ENCODE results near the gene GJC1. TPM values are rescaled to one million over a fixed set of nuclear protein-coding genes. Genes with fewer than 3 reads are reported as not detected.

Gene GJC1
- 24.4 to 34.2 TPM (median 32.2 TPM) in 5 replicates for total RNA-seq (2022; extraction: Qiagen RNA extraction)

DNA sequence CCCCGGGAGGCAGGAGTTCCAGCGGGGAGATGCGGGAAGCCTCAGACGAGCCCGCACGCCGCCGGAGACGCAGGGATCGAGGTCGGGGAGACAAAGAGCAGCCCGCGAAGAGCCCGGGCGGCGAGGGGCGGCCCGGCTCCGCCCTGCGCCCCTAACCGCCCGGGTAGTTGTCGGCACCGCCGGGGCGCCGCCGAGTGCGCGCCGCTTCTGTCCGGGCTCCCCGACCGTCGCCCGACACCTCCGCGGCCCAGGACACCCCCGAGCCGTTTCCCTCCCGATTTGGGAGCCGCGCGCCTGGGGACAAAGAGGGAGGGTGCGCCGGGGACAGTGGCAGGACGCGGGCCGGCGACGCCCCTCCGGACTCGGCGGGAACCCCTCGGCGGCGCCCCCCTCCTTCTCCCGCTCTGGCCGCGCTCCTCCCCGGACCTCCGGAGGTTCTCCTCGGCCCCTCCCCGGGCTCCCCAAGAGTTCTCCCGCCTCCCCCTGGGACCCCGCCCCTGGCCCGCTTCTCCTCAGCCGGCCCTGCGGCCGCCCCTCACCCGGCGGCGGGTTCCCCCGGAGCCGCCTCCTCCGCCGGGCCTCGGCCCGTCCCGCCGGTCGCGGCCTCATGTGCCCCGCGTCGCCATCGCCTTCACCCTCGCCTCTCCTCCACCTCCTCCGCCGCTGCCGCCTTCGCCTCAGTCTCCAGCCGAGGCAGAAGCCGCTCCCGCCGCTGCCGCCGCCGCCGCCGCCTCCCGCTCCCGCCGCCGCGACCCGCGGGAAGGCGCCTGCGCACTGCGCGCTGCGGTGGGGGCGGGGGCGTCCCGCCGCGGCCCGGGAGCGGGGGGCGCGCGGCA lies at the start of gene GJC1:
GJC1 (minus strand) TSS at position 765 of the 836 bp plus-strand sequence. CDS start 24,470 bp downstream, outside the sequence.

GRCh38 chr17:44847586-44847985 lies 17.5 kb upstream of the GJC1 start, which contains the start of gene HIGD1B:
TSS of gene HIGD1B (plus strand) at chr17:44847883. CDS start at chr17:44848153, 270 bp downstream.

DNA sequence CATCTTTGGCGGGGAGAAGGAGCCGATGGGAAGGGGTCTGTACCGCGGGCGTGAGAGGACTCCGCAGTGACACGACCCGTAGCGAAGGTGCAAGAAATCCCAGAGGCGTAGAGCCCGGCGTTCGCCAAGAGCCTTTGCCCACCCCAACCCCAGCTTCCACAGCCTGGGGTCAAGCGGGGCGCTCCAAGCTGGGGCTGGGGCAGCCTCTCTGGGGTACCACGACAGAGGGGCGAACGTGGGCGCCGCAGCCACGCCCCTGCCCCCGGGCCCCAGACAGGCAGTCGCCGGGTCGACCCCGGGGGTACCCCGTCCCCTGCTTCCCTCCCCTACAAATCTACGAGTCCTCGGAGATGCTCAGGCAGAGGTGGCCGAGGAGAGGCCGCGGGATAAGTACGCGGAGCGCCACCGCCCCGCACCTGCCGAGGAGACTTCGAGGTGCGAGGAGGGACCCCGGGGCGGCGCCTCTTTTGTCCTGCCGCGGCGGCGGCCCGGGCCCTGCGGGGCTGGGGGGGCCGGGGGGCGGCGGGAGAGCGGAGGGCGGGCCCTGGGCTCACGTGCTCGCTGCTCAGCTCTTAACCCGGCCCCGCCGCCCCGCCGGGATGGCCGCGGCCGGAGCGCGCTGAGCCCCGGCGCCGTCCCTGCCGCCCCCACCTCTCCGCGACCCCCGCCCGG lies 71.5 kb downstream of the GJC1 start, which contains the start of gene ADAM11:
ADAM11 (plus strand) TSS at position 575 of the 672 bp plus-strand sequence. CDS start 212 bp downstream, outside the sequence.

Other genes starting within 250 kb of the GJC1 start
- gene MEIOC, start 173.8 kb downstream of the GJC1 start, total RNA-seq (2022; extraction: Qiagen RNA extraction) = 1.7 to 3.8 TPM (median 2.8 TPM) in 5 replicates
- gene CCDC43, start 140.5 kb downstream of the GJC1 start, total RNA-seq (2022; extraction: Qiagen RNA extraction) = 31.1 to 35.8 TPM (median 33.1 TPM) in 5 replicates
- 17.9 to 24.5 TPM (median 23.0 TPM) in 5 replicates for gene DBF4B, start 121.6 kb downstream of the GJC1 start, total RNA-seq (2022; extraction: Qiagen RNA extraction)
- 1.2 to 2.2 TPM (median 1.9 TPM) in 5 replicates for gene ADAM11, start 71.3 kb downstream of the GJC1 start, total RNA-seq (2022; extraction: Qiagen RNA extraction)
- not detected in 5 replicates for gene HIGD1B, start 17.6 kb upstream of the GJC1 start, total RNA-seq (2022; extraction: Qiagen RNA extraction)
- gene EFTUD2, start 69.2 kb upstream of the GJC1 start, total RNA-seq (2022; extraction: Qiagen RNA extraction) = 142 to 168 TPM (median 157 TPM) in 5 replicates
- gene GFAP, start 85.2 kb upstream of the GJC1 start, total RNA-seq (2022; extraction: Qiagen RNA extraction) = 0.37 to 0.66 TPM (median 0.61 TPM) in 5 replicates
- 23.4 to 41.8 TPM (median 41.7 TPM) in 5 replicates for gene KIF18B, start 117.5 kb upstream of the GJC1 start, total RNA-seq (2022; extraction: Qiagen RNA extraction)
- gene C1QL1, start 138.0 kb upstream of the GJC1 start, total RNA-seq (2022; extraction: Qiagen RNA extraction) = 15.9 to 33.2 TPM (median 27.2 TPM) in 5 replicates
- gene DCAKD, start 221.3 kb upstream of the GJC1 start, total RNA-seq (2022; extraction: Qiagen RNA extraction) = 14.4 to 20.1 TPM (median 18.1 TPM) in 5 replicates
- gene NMT1, start 231.0 kb upstream of the GJC1 start, total RNA-seq (2022; extraction: Qiagen RNA extraction) = 225 to 369 TPM (median 244 TPM) in 5 replicates

All from A549 treated with dexamethasone at 1 μM for 4 hours (cell line).